HG03095 (cell line): ENCODE measurements around the gene ROBO1.

Experiments
- ATAC-seq: cut with Tn5 transposase; IDR thresholded peaks from one replicate; pipeline ENCODE4 v1.9.1; 2021; ENCODE audit warnings: moderate library complexity; ENCODE audit not compliant: unreplicated experiment

ROBO1 gene

GRCh38 chr3:78823859-78824258 lies 943.9 kb downstream of the ROBO1 start:
- no peak for ATAC-seq

- no peak for ATAC-seq
Measured at GRCh38 chr3:78823434-78823833, 944.4 kb downstream of the ROBO1 start.

- no peak for ATAC-seq
Measured at GRCh38 chr3:78822726-78823125, 945.1 kb downstream of the ROBO1 start.

- ATAC-seq: no peak
Measured at GRCh38 chr3:78820542-78820941, 947.3 kb downstream of the ROBO1 start.

GRCh38 chr3:78818161-78818985 lies 949.4 kb downstream of the ROBO1 start:
- ATAC-seq: no peak

GRCh38 chr3:78814893-78815562 lies 952.8 kb downstream of the ROBO1 start:
- ATAC-seq: no peak

- no peak for ATAC-seq
Measured at GRCh38 chr3:78812166-78812565, 955.6 kb downstream of the ROBO1 start.

GRCh38 chr3:78809966-78810365 lies 957.8 kb downstream of the ROBO1 start:
- ATAC-seq: no peak

- no peak for ATAC-seq
Measured at GRCh38 chr3:78804251-78805037, 963.4 kb downstream of the ROBO1 start.

- no peak for ATAC-seq
Measured at GRCh38 chr3:78802562-78802930, 965.3 kb downstream of the ROBO1 start.

- ATAC-seq: no peak
Measured at GRCh38 chr3:78801926-78802561, 965.8 kb downstream of the ROBO1 start.

GRCh38 chr3:78799681-78800080 lies 968.1 kb downstream of the ROBO1 start:
- no peak for ATAC-seq

- ATAC-seq: no peak
Measured at GRCh38 chr3:78798266-78798832, 969.4 kb downstream of the ROBO1 start.

GRCh38 chr3:78794431-78794830 lies 973.4 kb downstream of the ROBO1 start:
- ATAC-seq: no peak

- no peak for ATAC-seq
Measured at GRCh38 chr3:78792733-78793132, 975.1 kb downstream of the ROBO1 start.

- no peak for ATAC-seq
Measured at GRCh38 chr3:78792212-78792611, 975.6 kb downstream of the ROBO1 start.

GRCh38 chr3:78791753-78792152 lies 976.0 kb downstream of the ROBO1 start:
- ATAC-seq: no peak

GRCh38 chr3:78788839-78789238 lies 979.0 kb downstream of the ROBO1 start:
- no peak for ATAC-seq

- no peak for ATAC-seq
Measured at GRCh38 chr3:78785004-78785403, 982.8 kb downstream of the ROBO1 start.

- no peak for ATAC-seq
Measured at GRCh38 chr3:78781351-78781750, 986.4 kb downstream of the ROBO1 start.
